Nephron progenitor cell (in vitro differentiated cells): Measurements from ENCODE around the gene IPO9.

Source experiments
- DNase-seq: peaks from one replicate; pipeline ENCODE4 v3.0.0; 2021
- H3K27ac Mint-ChIP-seq: 2 replicates; pipeline ENCODE4 v1.8.0; 2021; ENCODE audit warnings: mild to moderate bottlenecking, moderate library complexity, mixed read lengths
- H3K27me3 Mint-ChIP-seq: 2 replicates; pipeline ENCODE4 v1.8.0; 2021; ENCODE audit warnings: mild to moderate bottlenecking, low read depth, mixed read lengths; ENCODE audit not compliant: poor library complexity
- H3K36me3 Mint-ChIP-seq: 2 replicates; pipeline ENCODE4 v1.8.0; 2021; ENCODE audit warnings: low read depth, mixed read lengths
- H3K4me1 Mint-ChIP-seq: 2 replicates; pipeline ENCODE4 v1.8.0; 2021; ENCODE audit warnings: mixed read lengths
- H3K4me3 Mint-ChIP-seq: 2 replicates; pipeline ENCODE4 v1.8.0; 2021; ENCODE audit warnings: mild to moderate bottlenecking, moderate library complexity, mixed read lengths
- H3K9me3 Mint-ChIP-seq: 2 replicates; pipeline ENCODE4 v1.8.0; 2021; ENCODE audit warnings: mild to moderate bottlenecking, moderate library complexity, mixed read lengths
- TF ChIP-seq, protein P1 (sequence below): fragments of 200-600 bp; sonication (generic); IDR thresholded peaks from 2 replicates; pipeline ENCODE4 v1.5.0; 2021; ENCODE audit warnings: antibody characterized with exemption

Gene IPO9

DNA sequence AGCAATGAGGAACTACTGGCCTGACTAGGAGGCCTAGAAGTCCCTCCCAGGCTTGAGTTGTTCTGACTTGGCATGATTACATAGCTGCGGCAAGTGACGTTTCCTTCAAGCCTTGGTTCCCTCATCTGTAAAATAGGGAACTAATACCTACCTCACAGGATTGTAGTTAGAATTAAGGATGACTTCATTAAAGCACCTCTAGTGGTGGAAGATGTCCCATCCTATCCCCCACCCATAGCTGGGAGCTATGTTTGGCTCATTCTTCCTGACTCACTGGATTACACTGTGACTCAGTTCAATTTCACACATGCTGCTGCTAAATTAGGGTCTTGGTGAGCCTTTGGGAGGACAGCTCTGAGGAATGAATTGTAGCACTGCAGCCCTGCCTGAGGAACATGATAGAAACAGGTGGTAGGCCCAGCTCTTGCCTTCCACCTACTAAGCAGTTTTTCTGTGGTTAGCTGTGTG, 53.7 kb downstream of the IPO9 start:
- H3K27me3 Mint-ChIP-seq = peaks cover 3% of the 10 kb centered on the region

DNA sequence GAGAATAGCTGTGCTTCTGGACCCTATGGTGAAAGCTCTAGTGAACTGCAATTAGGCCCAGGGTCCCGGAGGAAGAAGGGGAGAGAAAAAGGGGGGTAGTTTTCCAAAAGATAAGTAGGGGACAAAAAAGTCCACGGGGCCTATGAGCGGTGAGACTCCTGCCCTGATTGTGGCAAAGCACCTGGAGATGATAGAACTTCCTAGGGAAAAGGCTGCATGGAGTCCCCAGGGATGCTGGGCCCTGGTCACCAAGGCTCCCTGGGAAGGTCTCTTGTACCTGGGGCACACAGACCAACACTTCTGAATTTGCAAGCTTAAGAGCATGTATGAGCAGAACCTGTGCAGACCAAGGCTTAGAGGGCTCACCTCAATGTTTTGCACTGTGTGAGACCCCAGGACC, 54.3 kb downstream of the IPO9 start:
- H3K27ac Mint-ChIP-seq = no peak overlapping the region
- peaks cover 50% of the 10 kb centered on the region for H3K4me1 Mint-ChIP-seq
- H3K36me3 Mint-ChIP-seq = no peaks in the 10 kb centered on the region
- DNase-seq = no peak
- no peaks in the 10 kb centered on the region for H3K9me3 Mint-ChIP-seq
- peaks cover 8% of the 10 kb centered on the region for H3K27me3 Mint-ChIP-seq
- TF ChIP-seq, protein P1, sequence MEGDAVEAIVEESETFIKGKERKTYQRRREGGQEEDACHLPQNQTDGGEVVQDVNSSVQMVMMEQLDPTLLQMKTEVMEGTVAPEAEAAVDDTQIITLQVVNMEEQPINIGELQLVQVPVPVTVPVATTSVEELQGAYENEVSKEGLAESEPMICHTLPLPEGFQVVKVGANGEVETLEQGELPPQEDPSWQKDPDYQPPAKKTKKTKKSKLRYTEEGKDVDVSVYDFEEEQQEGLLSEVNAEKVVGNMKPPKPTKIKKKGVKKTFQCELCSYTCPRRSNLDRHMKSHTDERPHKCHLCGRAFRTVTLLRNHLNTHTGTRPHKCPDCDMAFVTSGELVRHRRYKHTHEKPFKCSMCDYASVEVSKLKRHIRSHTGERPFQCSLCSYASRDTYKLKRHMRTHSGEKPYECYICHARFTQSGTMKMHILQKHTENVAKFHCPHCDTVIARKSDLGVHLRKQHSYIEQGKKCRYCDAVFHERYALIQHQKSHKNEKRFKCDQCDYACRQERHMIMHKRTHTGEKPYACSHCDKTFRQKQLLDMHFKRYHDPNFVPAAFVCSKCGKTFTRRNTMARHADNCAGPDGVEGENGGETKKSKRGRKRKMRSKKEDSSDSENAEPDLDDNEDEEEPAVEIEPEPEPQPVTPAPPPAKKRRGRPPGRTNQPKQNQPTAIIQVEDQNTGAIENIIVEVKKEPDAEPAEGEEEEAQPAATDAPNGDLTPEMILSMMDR = no peak
- H3K4me3 Mint-ChIP-seq = no peak overlapping the region

More for the DNA sequence above, 53.7 kb downstream of the IPO9 start:
- Mint-ChIP-seq H3K36me3 (no peaks in the 10 kb centered on the region), H3K9me3 (no peaks in the 10 kb centered on the region), H3K4me3 (no peak overlapping the region), H3K27ac (no peak overlapping the region), H3K4me1 (peaks cover 49% of the 10 kb centered on the region)
- no peak for DNase-seq
- TF ChIP-seq, protein P1 = no peak

DNA sequence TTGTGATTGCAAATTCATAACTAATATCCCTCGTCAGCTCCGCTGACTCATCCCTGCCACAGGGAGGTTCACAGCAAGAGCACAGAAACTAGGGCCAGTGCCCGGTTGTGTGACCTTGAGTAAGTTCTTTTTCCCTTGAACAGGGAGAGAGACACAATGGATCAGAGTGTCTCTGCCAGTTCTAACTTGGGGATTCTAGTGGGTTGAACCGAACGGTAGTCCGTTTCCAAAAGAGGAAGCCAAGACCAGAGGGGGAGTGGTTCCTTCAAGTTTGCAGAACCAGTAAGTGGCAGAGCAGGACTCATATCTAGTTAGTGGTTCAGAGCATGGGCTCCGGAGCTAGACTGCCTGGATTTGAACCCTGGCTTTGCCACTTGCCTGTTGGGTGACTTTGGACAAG, 54.8 kb downstream of the IPO9 start:
- H3K9me3 Mint-ChIP-seq = no peaks in the 10 kb centered on the region
- DNase-seq = no peak
- H3K36me3 Mint-ChIP-seq = no peaks in the 10 kb centered on the region
- H3K27ac Mint-ChIP-seq = no peak overlapping the region
- TF ChIP-seq, protein P1 = no peak
- no peak overlapping the region for H3K4me3 Mint-ChIP-seq
- peaks cover 8% of the 10 kb centered on the region for H3K27me3 Mint-ChIP-seq
- peaks cover 45% of the 10 kb centered on the region for H3K4me1 Mint-ChIP-seq

DNA sequence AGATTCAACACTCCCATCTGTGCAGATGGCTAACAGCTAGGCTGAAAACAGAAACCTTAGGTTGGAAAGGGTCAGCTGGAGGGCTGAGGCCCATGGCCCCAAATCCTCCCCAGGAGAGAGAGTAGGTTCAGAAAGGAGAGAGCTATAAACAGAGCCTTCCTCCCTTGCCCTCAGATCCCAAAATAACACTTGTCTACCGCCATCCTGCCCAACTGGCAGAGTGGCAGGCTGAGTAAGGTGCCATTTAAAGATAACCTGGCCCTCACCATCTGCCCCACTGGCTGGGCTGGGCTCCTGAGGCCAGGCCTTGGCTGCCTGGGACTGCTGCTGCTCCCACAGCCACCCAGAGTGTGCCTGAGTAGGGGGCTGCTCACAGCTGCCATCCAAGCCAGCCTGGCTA, 55.5 kb downstream of the IPO9 start:
- TF ChIP-seq, protein P1 = no peak
- no peaks in the 10 kb centered on the region for H3K9me3 Mint-ChIP-seq
- H3K4me3 Mint-ChIP-seq = no peak overlapping the region
- H3K27me3 Mint-ChIP-seq = peaks cover 8% of the 10 kb centered on the region
- no peak for DNase-seq
- H3K4me1 Mint-ChIP-seq = peaks cover 43% of the 10 kb centered on the region
- H3K36me3 Mint-ChIP-seq = no peaks in the 10 kb centered on the region
- H3K27ac Mint-ChIP-seq = peak overlapping the region; percentile 53

DNA sequence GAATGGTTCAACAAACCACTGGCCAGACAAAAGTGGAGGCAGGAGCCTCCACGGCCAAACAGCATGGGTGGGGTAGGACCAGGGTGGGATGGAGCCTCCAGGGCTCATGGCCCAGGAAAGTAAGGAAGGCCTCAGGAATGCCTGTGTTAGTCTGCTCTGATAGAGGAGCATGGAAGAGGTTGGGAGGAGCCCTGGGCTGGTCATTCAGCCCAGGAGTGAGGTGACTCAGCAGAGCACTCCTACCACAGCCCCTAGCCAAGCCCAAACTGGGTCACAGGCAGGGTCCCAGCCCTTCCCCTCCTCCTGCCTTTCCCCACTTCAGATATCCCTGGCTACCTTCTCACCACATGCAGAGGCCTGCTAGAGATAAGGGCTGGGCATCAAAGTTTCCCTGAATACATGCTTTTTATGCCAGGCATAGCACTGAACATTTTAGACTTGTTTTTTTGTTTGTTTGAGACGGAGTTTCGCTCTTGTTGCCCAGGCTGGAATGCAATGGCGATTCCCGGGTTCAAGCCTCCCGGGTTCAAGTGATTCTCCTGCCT, 56.6 kb downstream of the IPO9 start:
- H3K27me3 Mint-ChIP-seq = peaks cover 15% of the 10 kb centered on the region
- peaks cover 47% of the 10 kb centered on the region for H3K4me1 Mint-ChIP-seq
- no peak overlapping the region for H3K27ac Mint-ChIP-seq
- no peaks in the 10 kb centered on the region for H3K9me3 Mint-ChIP-seq
- no peak overlapping the region for H3K4me3 Mint-ChIP-seq
- DNase-seq = no peak
- H3K36me3 Mint-ChIP-seq = no peaks in the 10 kb centered on the region
- TF ChIP-seq, protein P1 = no peak
